Stimulated activated CD4-positive, alpha-beta T cell treated with anti-CD3 and anti-CD28 coated beads, Interleukin-12 subunit alpha, Interleukin-12 subunit beta, amount 100 ng/mL, for 48 hours (primary cell): ENCODE results near the gene RFWD3.
A peak's percentile ranks its signal among the peaks of the same experiment; 100 is the strongest.
"Not testable (repeated sequence)": the region's sequence is repeated elsewhere in the genome, so short reads cannot be mapped to it uniquely, and the experiment has no call there.

Source experiments
- DNase-seq, 3 donors: peaks; one replicate each; pipeline ENCODE4 v3.0.0-alpha.2; 2020; ENCODE audit warnings: low read depth in 2 of 3, low spot score in 1 of 3

RFWD3 gene

DNA sequence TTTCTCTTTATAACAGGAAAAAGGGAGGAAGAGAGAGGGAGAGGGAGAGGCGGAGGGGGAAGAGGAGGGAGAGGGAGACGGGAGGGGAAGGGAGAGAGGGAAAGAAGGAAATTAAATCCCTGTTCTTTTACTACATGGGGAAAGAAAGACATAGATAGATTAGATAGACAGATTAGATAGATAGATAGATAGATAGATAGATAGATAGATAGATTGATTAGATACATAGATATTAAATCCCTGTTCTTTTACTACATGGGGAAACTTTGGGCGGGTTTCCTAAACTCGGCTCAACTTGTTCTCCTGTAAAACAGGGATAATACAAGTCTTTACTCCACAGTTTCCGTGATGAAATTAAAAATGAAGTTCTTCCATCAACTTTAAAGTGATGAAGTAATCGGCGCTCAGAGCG lies 661 bp downstream of the RFWD3 start:
- DNase-seq, result no peak

DNA sequence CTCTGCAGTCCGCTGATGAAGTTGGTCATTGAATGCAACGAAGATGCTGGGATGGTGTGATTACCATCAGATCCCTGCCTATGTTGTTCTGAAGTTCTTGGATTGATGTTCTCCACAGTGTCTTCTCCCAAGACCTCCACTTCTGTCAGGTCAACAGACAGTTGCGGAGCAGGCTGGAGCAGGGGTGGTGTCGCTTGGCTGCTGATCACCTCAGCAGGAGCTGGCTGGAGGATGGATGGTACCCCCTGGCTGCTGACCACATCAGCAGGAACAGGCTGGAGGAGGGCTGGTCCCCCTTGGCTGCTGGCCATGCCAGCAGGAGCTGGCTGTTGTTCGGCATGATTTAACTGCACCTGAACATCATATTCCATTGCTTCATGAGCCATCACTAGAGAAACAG lies 5.6 kb downstream of the RFWD3 start:
- DNase-seq, result no peak

DNA sequence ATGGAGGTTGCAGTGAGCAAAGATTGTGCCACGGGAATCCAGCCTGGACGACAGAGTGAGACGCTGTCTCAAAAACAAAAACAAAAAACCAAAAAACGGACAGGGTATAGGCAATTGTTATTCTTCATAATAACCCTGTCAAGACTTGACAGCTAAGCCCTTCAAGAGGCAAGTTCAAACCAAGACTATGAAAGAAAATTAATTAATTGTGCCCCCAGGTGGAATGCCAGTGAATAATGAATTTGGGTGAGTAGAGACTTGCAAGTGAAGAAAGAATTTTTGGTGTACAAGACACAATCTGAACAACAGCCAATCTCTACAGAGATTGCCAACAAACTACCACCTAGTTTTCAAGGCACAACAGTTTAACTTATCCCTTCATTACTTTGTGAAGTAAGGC lies 6.3 kb downstream of the RFWD3 start:
- no peak for DNase-seq

GRCh38 chr16:74659041-74659440 lies 7.6 kb downstream of the RFWD3 start:
- DNase-seq, result no peak

- no peak for DNase-seq
Observed at GRCh38 chr16:74657870-74658642, 8.6 kb downstream of the RFWD3 start.

GRCh38 chr16:74654536-74655050 lies 12.1 kb downstream of the RFWD3 start:
- no peak for DNase-seq

- DNase-seq, result not testable (repeated sequence)
Observed at GRCh38 chr16:74652883-74653282, 13.8 kb downstream of the RFWD3 start.

GRCh38 chr16:74652249-74652648 lies 14.4 kb downstream of the RFWD3 start:
- DNase-seq, result no peak

- DNase-seq, result no peak
Observed at GRCh38 chr16:74651841-74652240, 14.8 kb downstream of the RFWD3 start.

GRCh38 chr16:74650966-74651567 lies 15.6 kb downstream of the RFWD3 start:
- no peak for DNase-seq

DNA sequence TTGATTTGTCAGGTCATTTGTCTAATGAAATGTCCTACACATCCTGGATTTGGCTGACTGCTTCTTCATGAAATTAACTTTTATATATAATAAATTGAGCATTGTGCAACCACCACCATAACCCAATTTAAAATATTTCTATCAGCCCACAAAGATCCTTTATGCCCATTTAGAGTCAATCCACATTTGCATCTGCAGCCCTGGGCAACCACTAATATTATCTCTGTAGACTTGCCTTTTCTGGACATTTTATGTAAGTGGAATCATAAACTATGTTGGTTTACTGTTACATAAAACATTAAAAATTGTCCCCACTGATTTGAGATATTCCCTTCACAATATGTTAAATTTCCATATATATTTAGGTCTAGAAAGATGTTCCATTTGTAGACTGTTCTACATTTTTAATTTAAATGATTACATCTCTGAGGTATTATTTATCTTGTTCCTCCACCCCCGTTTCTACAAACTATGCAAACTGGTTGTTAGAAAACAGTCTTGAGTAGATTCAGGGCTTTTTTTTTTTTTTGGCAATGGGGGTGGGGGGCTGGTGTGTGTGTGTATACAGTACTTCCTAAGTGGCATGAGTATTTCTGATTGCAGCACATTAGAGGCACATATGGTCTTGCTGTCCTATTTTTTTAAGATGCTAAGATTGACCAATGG lies 16.7 kb downstream of the RFWD3 start:
- no peak for DNase-seq

GRCh38 chr16:74641969-74642368 lies 24.7 kb downstream of the RFWD3 start:
- DNase-seq, result no peak

GRCh38 chr16:74637742-74638453 lies 28.8 kb downstream of the RFWD3 start:
- DNase-seq, result no peak

DNA sequence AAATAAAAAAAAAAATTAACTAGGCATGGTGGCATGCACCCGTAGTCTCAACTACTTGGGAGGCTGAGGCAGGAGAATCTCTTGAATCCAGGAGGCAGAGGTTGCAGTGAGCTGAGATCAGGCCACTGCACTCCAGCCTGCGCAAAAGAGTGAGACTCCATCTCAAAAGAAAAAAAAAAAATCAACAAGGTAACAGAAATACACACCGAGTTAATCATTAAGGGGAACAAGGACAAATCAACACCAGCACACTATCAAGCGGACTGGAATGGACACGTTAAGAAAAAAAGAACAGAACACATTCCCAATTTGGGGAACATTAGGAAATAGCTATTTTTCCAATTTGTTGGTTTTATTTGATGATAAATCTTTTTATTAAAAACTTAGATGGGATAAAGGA lies 31.4 kb downstream of the RFWD3 start:
- no peak for DNase-seq

GRCh38 chr16:74633686-74634085 lies 33.0 kb downstream of the RFWD3 start:
- no peak for DNase-seq

GRCh38 chr16:74627506-74628220 lies 39.0 kb downstream of the RFWD3 start:
- no peak for DNase-seq

GRCh38 chr16:74626741-74627416 lies 39.8 kb downstream of the RFWD3 start:
- DNase-seq, result peak in 1 of 3 donors; percentile 15

- DNase-seq, result peak in 1 of 3 donors; percentile 46
Observed at GRCh38 chr16:74625500-74626350, 41.0 kb downstream of the RFWD3 start.

DNA sequence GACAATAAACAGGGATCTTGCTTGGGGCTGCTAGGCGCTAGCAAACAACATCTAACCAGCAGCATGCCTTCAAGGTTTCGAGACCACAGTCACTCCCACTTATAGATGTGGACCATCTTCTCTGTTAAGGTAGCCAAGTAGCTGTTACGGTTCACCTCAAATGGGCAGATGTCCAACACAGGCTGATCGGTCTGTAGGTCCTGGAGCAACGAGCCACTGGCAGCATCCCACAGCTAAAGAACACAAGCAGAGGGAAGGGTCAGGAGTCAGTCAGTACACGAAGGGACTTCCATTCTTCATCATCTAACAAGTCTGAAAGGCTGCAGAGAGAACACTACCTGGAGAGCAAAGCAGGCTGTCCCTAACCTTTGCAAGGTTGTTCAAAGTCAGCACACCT lies 42.8 kb downstream of the RFWD3 start:
- DNase-seq, result no peak
